ENCODE results near the gene NBEAL2. TPM values are rescaled to one million over a fixed set of nuclear protein-coding genes. Genes with fewer than 3 reads are reported as not detected.

Gene NBEAL2
- total RNA-seq, 1 donor from 2014 or later = 12.6 TPM

- Histone ChIP-seq H3K9me3 (replicated peaks) (no peaks in the 10 kb centered on the region), H3K27me3 (ENCODE audit: low read depth) (no peaks in the 10 kb centered on the region), H3K36me3 (peaks cover 5% of the 10 kb centered on the region), H3K4me1 (peaks cover 94% of the 10 kb centered on the region), H3K4me3 (no peak overlapping the region), H3K27ac (replicated peaks) (peak overlapping the region; percentile 76)
- TF ChIP-seq, protein P1, sequence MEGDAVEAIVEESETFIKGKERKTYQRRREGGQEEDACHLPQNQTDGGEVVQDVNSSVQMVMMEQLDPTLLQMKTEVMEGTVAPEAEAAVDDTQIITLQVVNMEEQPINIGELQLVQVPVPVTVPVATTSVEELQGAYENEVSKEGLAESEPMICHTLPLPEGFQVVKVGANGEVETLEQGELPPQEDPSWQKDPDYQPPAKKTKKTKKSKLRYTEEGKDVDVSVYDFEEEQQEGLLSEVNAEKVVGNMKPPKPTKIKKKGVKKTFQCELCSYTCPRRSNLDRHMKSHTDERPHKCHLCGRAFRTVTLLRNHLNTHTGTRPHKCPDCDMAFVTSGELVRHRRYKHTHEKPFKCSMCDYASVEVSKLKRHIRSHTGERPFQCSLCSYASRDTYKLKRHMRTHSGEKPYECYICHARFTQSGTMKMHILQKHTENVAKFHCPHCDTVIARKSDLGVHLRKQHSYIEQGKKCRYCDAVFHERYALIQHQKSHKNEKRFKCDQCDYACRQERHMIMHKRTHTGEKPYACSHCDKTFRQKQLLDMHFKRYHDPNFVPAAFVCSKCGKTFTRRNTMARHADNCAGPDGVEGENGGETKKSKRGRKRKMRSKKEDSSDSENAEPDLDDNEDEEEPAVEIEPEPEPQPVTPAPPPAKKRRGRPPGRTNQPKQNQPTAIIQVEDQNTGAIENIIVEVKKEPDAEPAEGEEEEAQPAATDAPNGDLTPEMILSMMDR (IDR thresholded peaks at IDR 0.05; ENCODE audit: borderline replicate concordance) = no peak
- peak; percentile 57 for DNase-seq
- intact Hi-C loops (cut with micrococcal nuclease) = no loop called here
Observed at GRCh38 chr3:46970391-46971091, 8.9 kb upstream of the NBEAL2 start.

DNA sequence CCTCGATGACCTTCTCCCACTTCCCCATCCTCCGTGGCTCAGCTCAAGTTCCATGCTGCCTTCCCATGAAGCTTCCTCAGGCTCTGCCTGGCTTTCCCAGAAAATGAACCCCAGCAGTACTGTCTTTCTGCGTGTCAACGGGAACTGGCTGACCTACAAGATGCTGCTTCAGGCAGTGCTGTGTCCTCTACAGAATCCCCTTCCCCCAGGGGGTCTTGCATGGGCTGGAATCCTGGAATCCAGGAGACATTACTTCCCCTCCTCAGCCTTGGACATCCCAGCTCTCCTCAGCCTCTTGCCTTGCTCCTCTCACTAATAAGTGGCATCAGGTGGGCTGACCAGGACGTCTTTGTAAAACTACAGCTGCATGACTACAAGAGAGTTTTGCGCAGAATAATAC is 8.3 kb upstream of the NBEAL2 start:
- peaks cover 94% of the 10 kb centered on the region for H3K4me1 ChIP-seq
- intact Hi-C loops (cut with micrococcal nuclease) = no loop called here
- TF ChIP-seq, protein P1 (IDR thresholded peaks at IDR 0.05; ENCODE audit: borderline replicate concordance) = no peak
- H3K36me3 ChIP-seq = peaks cover 5% of the 10 kb centered on the region
- no peak overlapping the region for H3K4me3 ChIP-seq
- no peak for DNase-seq
- H3K27me3 ChIP-seq (ENCODE audit: low read depth) = no peaks in the 10 kb centered on the region
- H3K9me3 ChIP-seq (replicated peaks) = no peaks in the 10 kb centered on the region
- peak overlapping the region; percentile 76 for H3K27ac ChIP-seq (replicated peaks)

DNA sequence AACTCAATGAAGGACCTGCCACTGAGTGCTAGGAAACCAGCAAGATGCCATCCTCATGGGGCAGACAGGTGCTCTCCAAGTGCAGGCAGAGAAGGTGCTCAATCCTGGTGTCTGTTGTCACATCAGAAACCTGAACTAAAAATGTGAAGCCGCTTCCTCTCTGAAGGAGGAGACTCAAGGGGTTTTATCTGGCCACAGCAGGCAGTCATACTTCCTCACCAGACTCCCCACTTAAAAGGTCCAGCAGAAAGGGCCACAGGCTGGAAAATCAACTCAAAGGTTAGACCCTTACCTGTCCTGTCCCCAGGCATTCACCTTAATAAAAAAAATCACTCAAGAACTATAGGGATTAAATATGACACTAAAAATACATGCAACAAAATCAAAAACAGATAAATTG is 7.7 kb upstream of the NBEAL2 start:
- intact Hi-C loops (cut with micrococcal nuclease) = no loop called here
- TF ChIP-seq, protein P1 (IDR thresholded peaks at IDR 0.05; ENCODE audit: borderline replicate concordance) = no peak
- Histone ChIP-seq H3K27ac (replicated peaks) (peak overlapping the region; percentile 76), H3K4me1 (peaks cover 91% of the 10 kb centered on the region), H3K9me3 (replicated peaks) (no peaks in the 10 kb centered on the region), H3K27me3 (ENCODE audit: low read depth) (no peaks in the 10 kb centered on the region), H3K36me3 (peaks cover 5% of the 10 kb centered on the region), H3K4me3 (no peak overlapping the region)
- DNase-seq = no peak

DNA sequence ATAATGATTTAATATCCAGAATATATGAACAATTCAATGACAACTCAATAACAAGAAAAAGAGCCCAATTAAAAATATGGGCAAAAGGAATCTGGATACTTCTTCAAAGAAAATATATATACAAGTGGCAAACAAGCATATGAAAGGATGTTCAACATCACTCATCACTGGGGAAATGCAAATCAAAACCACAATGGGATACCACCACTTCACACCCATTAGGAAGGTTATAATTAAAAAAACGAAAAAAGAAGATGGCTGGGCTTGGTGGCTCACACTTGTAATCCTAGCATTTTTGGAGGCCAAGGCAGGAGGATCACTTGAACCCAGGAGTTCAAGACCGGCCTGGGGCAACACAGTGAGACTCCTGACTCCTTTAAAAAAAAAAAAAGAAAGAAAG is 7.1 kb upstream of the NBEAL2 start:
- intact Hi-C loops (cut with micrococcal nuclease) = no loop called here
- Histone ChIP-seq H3K4me1 (peaks cover 90% of the 10 kb centered on the region), H3K36me3 (peaks cover 5% of the 10 kb centered on the region), H3K4me3 (no peak overlapping the region), H3K27me3 (ENCODE audit: low read depth) (no peaks in the 10 kb centered on the region), H3K9me3 (replicated peaks) (no peaks in the 10 kb centered on the region), H3K27ac (replicated peaks) (no peak overlapping the region)
- TF ChIP-seq, protein P1 (IDR thresholded peaks at IDR 0.05; ENCODE audit: borderline replicate concordance) = no peak
- DNase-seq = no peak

DNA sequence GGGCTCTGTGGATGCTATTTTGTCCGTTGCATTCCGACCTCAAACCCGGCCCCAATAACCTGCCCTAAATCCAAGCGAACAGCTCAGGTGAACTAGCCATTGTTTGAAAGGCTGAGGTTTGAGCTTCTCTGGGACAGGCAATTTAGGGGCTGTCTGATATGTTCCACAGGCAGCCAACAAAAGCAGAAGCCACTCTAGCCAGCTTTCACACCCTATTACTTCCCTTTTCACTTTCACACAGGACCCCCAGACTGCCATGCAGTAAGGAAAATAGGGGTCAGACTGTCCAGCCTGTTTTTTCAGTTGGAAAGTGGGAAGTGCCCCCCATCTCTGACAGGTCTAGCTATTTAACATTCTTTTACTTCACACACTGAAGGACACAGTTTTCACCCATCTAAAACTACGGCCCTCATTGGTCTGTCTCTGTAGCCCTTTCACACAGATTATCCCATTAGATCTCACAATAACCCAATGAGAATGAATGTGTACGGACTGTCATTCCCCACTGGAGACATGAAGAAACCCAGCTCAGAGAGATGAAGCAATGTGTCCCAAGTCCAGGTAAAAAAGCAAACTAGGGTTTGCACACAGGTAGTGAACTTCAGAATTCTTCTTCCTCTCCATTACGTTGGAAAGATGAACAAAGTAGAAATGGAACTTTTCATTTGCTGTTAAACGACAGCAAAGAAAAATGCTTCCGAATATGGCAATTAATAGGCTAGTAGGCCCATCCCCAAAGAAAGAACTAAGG is 4.9 kb upstream of the NBEAL2 start:
- no peak for DNase-seq
- peak overlapping the region; percentile 90 for H3K4me3 ChIP-seq

More for the DNA sequence above, 4.9 kb upstream of the NBEAL2 start:
- H3K27ac ChIP-seq (replicated peaks) = no peak overlapping the region
- intact Hi-C loops (cut with micrococcal nuclease) = no loop called here
- peaks cover 88% of the 10 kb centered on the region for H3K4me1 ChIP-seq
- peaks cover 5% of the 10 kb centered on the region for H3K36me3 ChIP-seq
- no peaks in the 10 kb centered on the region for H3K27me3 ChIP-seq (ENCODE audit: low read depth)
- H3K9me3 ChIP-seq (replicated peaks) = no peaks in the 10 kb centered on the region
- TF ChIP-seq, protein P1 (IDR thresholded peaks at IDR 0.05; ENCODE audit: borderline replicate concordance) = no peak
